ENCODE measurements around the gene NKX1-1.
"Not testable (repeated sequence)": the region's sequence is repeated elsewhere in the genome, so short reads cannot be mapped to it uniquely, and the experiment has no call there.

The NKX1-1 gene

GRCh38 chr4:1403591-1404572, 2.4 kb downstream of the NKX1-1 start:
- DNase-seq = no peak

DNA sequence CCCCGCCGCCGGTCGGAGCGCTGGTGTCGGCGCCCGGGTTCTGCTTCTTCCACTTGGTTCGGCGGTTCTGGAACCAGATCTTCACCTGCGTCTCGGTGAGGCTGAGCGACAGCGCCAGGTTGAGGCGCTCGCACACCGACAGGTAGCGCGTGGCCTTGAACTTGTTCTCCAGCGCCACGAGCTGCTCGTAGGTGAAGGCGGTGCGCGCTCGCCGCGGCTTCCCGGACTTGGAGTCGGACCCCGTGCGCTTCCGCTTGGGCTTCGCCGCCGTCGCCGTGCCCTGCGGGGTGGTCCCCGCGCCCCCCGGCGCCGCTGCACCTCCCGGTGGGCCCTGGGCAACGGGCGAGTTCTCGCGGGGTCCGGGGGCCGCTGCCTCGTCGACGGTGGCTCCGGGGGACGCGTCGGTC, 3.1 kb downstream of the NKX1-1 start:
- no peak for DNase-seq

GRCh38 chr4:1402516-1403091, 3.6 kb downstream of the NKX1-1 start:
- no peak for DNase-seq

GRCh38 chr4:1402021-1402515, 4.2 kb downstream of the NKX1-1 start:
- no peak for DNase-seq

GRCh38 chr4:1401409-1402020, 4.7 kb downstream of the NKX1-1 start:
- no peak for DNase-seq

GRCh38 chr4:1400831-1401408, 5.3 kb downstream of the NKX1-1 start:
- no peak for DNase-seq

DNA sequence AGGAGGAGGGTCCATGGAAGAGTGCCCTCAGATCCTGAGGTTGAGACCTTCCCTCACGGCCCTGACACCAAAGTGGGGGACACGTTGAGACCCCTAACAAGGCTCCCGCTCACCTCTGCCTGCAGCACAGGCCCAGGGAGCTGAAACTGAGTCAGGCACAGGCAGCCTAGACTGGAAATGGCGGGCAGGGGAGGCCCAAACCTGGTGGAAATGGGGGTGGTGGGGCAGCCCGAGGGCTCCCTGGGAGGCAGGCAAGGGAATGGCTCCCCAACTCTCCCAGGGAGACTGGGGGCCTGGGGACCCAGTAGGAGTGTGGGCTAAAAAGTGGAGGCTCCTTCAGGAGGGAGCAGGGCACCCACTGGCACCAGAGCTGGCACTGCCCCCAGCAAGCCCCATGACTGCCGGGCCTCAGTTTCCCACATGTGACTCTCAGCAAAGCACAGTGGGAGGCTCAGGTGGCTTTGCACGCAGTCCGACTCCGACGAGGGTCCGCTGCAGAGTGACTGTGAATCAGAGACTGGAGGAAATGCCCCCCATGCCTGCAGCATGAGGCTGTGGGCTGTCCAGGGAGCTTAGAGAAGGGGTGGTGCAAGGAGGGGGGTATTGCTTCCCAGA, 5.9 kb downstream of the NKX1-1 start:
- DNase-seq = no peak

GRCh38 chr4:1399508-1400190, 6.6 kb downstream of the NKX1-1 start:
- no peak for DNase-seq

DNA sequence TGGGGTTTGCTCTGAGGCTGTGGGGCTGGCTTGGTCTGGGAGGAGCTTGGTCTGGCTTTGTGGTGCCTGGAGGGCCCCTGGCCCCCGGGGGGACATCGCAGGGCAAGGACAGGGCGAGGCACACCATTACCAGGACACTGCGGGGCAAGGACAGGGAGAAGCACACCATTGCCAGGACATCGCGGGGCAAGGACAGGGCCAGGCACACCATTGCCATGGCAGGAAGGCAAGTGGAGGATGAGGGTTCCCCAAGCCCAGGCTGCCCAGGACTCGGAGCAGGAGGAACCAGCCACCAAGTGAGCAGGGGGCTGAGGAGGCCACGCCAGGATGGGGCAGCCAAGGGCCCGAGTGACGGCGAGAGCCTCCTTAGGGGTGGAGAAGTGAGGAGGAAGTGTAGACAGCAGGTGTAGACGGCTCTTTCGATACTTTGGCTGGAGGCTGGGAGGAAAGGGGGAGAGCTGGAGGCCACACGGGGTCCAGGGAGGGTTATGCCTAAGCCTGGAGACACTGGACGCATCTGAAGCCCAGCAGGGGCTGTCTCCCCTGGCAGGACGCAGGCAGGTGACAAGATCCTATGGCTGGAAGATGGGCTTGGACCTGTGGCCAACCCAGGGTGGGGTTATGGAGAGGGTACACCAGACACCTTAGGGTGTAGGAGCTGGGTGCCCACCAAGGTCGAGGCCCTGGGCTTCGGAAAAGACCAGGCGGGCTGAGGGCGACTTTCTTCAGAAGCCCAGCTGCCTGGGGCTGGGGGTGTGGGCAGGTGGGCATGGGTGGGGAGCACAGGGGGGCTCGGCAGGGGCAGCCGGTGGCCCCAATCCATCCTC, 7.3 kb downstream of the NKX1-1 start:
- DNase-seq = no peak

GRCh38 chr4:1396806-1397455, 9.3 kb downstream of the NKX1-1 start:
- DNase-seq = no peak

DNA sequence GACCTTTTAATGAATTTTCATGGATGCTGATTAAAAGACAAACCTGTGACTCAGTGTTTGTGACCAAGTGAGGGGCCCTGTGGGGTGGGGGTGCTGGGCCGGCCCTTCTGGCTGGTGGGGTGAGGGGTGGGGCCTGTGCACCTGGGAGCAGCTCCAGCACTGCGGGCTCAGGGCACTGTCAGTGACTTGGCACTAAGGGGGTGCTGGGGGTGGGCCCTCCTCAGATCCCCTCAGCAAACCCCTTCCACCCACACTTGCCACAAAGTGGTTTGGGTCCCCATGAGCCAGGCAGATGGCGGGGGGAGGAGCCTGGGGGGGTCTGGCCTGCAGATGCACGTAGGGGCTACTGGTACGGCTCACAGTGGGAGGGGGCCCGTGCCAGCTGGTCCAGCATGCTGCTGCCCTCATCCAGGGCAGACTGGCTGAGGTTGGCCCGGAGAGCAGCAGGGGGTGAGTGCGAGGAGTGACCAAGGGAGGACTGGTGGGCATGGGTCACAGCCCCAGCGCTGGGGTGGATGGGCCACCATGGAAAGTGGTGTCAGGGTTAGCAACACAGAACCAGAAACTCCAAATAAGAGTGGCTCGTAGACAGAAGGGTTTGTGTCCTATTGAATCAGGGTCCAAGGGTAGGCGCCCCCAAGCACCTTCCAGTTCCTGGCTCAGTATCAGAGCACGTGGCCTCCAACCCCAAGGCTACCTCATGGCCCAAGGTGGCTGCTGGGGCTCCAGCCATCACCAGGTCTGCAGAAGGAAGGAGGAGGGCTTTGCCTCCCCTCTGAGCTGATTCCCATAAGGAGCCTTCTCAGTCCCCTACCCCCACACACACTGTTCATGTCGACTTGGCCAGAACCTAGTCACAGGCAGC, 10.1 kb downstream of the NKX1-1 start:
- DNase-seq = no peak

GRCh38 chr4:1395389-1395820, 10.8 kb downstream of the NKX1-1 start:
- not testable (repeated sequence) for DNase-seq

GRCh38 chr4:1394554-1395388, 11.5 kb downstream of the NKX1-1 start:
- DNase-seq = not testable (repeated sequence)

DNA sequence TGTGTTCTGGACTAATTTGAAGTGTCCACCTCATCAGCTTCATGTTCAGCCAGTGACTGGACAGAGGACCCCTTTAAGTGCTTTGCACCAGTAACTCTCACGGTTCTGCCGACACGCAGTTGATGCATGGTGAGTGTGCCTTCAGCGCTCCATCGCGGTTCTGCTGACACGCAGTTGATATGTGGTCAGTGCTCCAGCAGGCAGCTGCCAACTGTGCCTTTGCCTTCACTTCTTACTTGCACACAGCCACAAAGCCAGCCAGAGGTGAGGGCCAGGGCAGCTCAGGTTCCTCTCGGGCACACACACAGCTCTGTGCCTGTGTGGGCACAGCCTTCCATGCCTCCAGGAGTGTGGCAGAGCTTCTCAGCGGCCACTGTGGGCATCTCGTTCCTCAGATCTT, 12.4 kb downstream of the NKX1-1 start:
- DNase-seq = no peak

GRCh38 chr4:1393363-1393762, 12.9 kb downstream of the NKX1-1 start:
- DNase-seq = not testable (repeated sequence)

GRCh38 chr4:1385373-1386340, 20.6 kb downstream of the NKX1-1 start:
- no peak for DNase-seq

DNA sequence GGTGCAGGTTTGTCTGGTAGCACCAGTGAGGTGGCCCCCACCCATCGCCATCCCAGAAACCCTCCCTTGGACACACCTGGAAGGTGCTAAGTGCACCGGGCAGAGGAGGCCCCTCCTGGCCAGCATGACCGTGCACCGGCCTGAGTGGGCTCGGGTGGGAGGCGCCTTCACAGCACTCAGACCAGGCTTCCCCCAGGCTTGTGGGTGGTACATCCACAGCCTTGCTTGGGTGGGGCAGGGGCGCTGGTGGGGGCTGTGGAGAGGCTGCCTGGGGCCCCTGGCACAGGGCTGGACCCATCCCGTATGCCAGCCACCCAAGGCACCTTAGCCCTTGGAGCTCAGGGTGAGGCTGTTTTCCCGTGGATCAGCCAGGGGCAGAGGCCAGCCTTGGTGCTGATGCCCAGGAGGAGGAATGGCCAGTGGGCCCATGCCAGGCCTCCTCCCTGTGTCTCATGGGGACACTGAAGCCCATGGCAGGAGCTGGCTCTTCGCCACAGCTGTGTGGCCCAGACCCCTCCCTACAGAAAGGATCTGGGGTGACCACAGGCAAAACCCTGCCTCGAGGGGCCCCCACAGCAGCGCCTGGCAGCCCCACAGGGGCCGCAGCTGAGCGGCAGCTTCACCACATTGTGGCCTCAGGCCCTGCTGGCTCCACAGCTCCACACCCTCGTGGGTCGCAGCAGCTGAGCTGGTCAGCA, 21.4 kb downstream of the NKX1-1 start:
- no peak for DNase-seq

Data from bone marrow (tissue), 2 donors.